GM19467 (cell line): ENCODE data around the gene PRKRIP1.
"Not testable (repeated sequence)": the region's sequence is repeated elsewhere in the genome, so short reads cannot be mapped to it uniquely, and the experiment has no call there.

ENCODE experiments used
- ATAC-seq: cut with Tn5 transposase; IDR thresholded peaks from one replicate; pipeline ENCODE4 v1.9.1; 2021; ENCODE audit warnings: mild to moderate bottlenecking, moderate library complexity; ENCODE audit not compliant: unreplicated experiment

Gene PRKRIP1

GRCh38 chr7:102474736-102475435, 78.7 kb downstream of the PRKRIP1 start:
- ATAC-seq: not testable (repeated sequence)
